H4 (cell line): ENCODE results near the gene PAEP. TPM values are rescaled to one million over a fixed set of nuclear protein-coding genes. Genes with fewer than 3 reads are reported as not detected.

Experiments
- DNase-seq: peaks from one replicate; pipeline ENCODE4 v3.0.0-alpha.2; 2015; ENCODE audit warnings: low spot score
- total RNA-seq: library from RNA; depleted of rRNA; stranded (reverse); fragments of >200 nt; shearing (Covaris generic); gene quantifications from 2 replicates; pipeline ENCODE4 v1.2.3, GENCODE V29; 2014

The PAEP gene
- total RNA-seq, 1 experiment from 2014 or later: 2.6 TPM

GRCh38 chr9:135550344-135550918 is 11.1 kb upstream of the PAEP start:
- no peak for DNase-seq

- DNase-seq: no peak
These were observed 10.5 kb upstream of the PAEP start for GRCh38 chr9:135551031-135551430.

- no peak for DNase-seq
These were observed 10.1 kb upstream of the PAEP start for GRCh38 chr9:135551456-135551855.

GRCh38 chr9:135552021-135552697 is 9.4 kb upstream of the PAEP start:
- DNase-seq: no peak

- no peak for DNase-seq
These were observed 8.8 kb upstream of the PAEP start for GRCh38 chr9:135552698-135553171.

GRCh38 chr9:135554718-135555117 is 6.8 kb upstream of the PAEP start:
- DNase-seq: peak; percentile 62

- DNase-seq: peak; percentile 54
These were observed 6.4 kb upstream of the PAEP start for GRCh38 chr9:135555203-135555602.

- no peak for DNase-seq
These were observed 5.6 kb upstream of the PAEP start for GRCh38 chr9:135555910-135556309.

- DNase-seq: no peak
These were observed 1.9 kb upstream of the PAEP start for GRCh38 chr9:135559606-135560005.

- DNase-seq: no peak
These were observed 734 bp downstream of the PAEP start for GRCh38 chr9:135562235-135562745.

- DNase-seq: no peak
These were observed 1.5 kb downstream of the PAEP start for GRCh38 chr9:135563039-135563476.

- DNase-seq: no peak
These were observed 2.3 kb downstream of the PAEP start for GRCh38 chr9:135563858-135564257.

GRCh38 chr9:135565141-135565628 is 3.6 kb downstream of the PAEP start:
- DNase-seq: no peak

GRCh38 chr9:135565636-135566035 is 4.1 kb downstream of the PAEP start:
- DNase-seq: no peak

GRCh38 chr9:135566552-135566951 is 5.0 kb downstream of the PAEP start:
- no peak for DNase-seq

GRCh38 chr9:135567311-135567710 is 5.8 kb downstream of the PAEP start:
- no peak for DNase-seq

GRCh38 chr9:135568026-135568425 is 6.5 kb downstream of the PAEP start:
- no peak for DNase-seq

GRCh38 chr9:135570456-135570855 is 8.9 kb downstream of the PAEP start:
- DNase-seq: no peak

- DNase-seq: no peak
These were observed 10.7 kb downstream of the PAEP start for GRCh38 chr9:135572233-135572632.

GRCh38 chr9:135573124-135573523 is 11.6 kb downstream of the PAEP start:
- no peak for DNase-seq

- DNase-seq: no peak
These were observed 12.8 kb downstream of the PAEP start for GRCh38 chr9:135574331-135574730.

- no peak for DNase-seq
These were observed 13.4 kb downstream of the PAEP start for GRCh38 chr9:135574943-135575342.

GRCh38 chr9:135575995-135576631 is 14.6 kb downstream of the PAEP start:
- no peak for DNase-seq
